HepG2 (cell line): ENCODE measurements around the gene IL1R1. TPM values are rescaled to one million over a fixed set of nuclear protein-coding genes. Genes with fewer than 3 reads are reported as not detected.

Experiments used
- ATAC-seq: fragments of 200-7000 bp; cut with Tn5 transposase; 3 replicates; pipeline ENCODE4 v1.9.1; 2020; ENCODE audit warnings: mild to moderate bottlenecking, moderate library complexity
- BruUV-seq: library from RNA; stranded (reverse); fragments of 400-500 nt; replicated peaks from 2 replicates; lab custom pipeline; 2021; lab: Mats Ljungman, UMichigan
- CTCF ChIA-PET: fragments of 300-600 bp; formaldehyde crosslinking; extraction: SDS; loops from one replicate; lab custom pipeline; 2021; ENCODE audit warnings: low total read pairs, inconsistent platforms, low intra/inter-chr PET ratio; lab: Yijun Ruan, JAX
- POLR2A ChIA-PET: fragments of 350-600 bp; sonication (Branson Sonifier 250); formaldehyde crosslinking; loops from one replicate; lab custom pipeline; 2020; ENCODE audit warnings: antibody characterized with exemption, inconsistent platforms; lab: Yijun Ruan, JAX
- DNase-seq: peaks from one replicate; pipeline ENCODE4 v3.0.0-alpha.2; 2015; ENCODE audit warnings: low spot score
- FAIRE-seq: peaks from 3 replicates; lab custom pipeline; 2011; peaks lifted over from hg19 to GRCh38; lab: Jason Lieb, UNC
- H2AFZ ChIP-seq: one replicate; pipeline ENCODE4 v1.6.1; 2011; ENCODE audit warnings: low read length, inconsistent platforms
- H3K27ac ChIP-seq: fragments of 300-600 bp; 3 replicates; pipeline ENCODE4 v1.8.0; 2011; ENCODE audit warnings: mixed run types, mild to moderate bottlenecking, mixed read lengths, low read length, inconsistent platforms; ENCODE audit not compliant: insufficient read depth; ENCODE audit errors: extremely low read length
- H3K27me3 ChIP-seq, 2 experiments: fragments of 200-600 bp in 1 of 2; 2 replicates in 1 of 2; 3 replicates in 1 of 2; pipeline versions ENCODE4 v1.6.0 to v1.8.0; 2011; ENCODE audit warnings: low read length in 2 of 2, mild to moderate bottlenecking in 2 of 2, moderate library complexity in 2 of 2, inconsistent platforms in 1 of 2; ENCODE audit not compliant: insufficient read depth in 2 of 2, control insufficient read depth in 1 of 2
- H3K36me3 ChIP-seq, 2 experiments: fragments of 200-600 bp in 1 of 2; replicated peaks in 1 of 2; 2 replicates in 1 of 2; 3 replicates in 1 of 2; pipeline versions ENCODE4 v1.5.1 to v1.8.0; 2011; ENCODE audit warnings: low read length in 2 of 2, inconsistent platforms in 1 of 2; ENCODE audit not compliant: insufficient read depth in 2 of 2, control insufficient read depth in 1 of 2
- H3K4me1 ChIP-seq: 2 replicates; pipeline ENCODE4 v1.5.1; 2012; ENCODE audit warnings: low read length, inconsistent platforms; ENCODE audit not compliant: insufficient read depth
- H3K4me2 ChIP-seq: 2 replicates; pipeline ENCODE4 v1.6.0; 2011; ENCODE audit warnings: low read depth, low read length, inconsistent platforms
- H3K4me3 ChIP-seq, 3 experiments: fragments of 200-600 bp in 1 of 3; sonication (generic), shearing (Covaris generic) in 1 of 3; replicated peaks in 1 of 3; 2 replicates each; pipeline ENCODE4 v1.5.1; 2011 to 2016; ENCODE audit warnings: low read length in 3 of 3, inconsistent platforms in 2 of 3, low read depth in 2 of 3, mild to moderate bottlenecking in 2 of 3, control low read depth in 1 of 3, mixed read lengths in 1 of 3; ENCODE audit not compliant: insufficient read depth in 1 of 3
- H3K79me2 ChIP-seq: one replicate; pipeline ENCODE4 v1.6.1; 2011; ENCODE audit warnings: low read length, inconsistent platforms; ENCODE audit not compliant: insufficient read depth
- H3K9ac ChIP-seq: 2 replicates; pipeline ENCODE4 v1.6.0; 2011; ENCODE audit warnings: mild to moderate bottlenecking, low read depth, low read length, inconsistent platforms; ENCODE audit not compliant: insufficient read depth
- H3K9me3 ChIP-seq: 2 replicates; pipeline ENCODE4 v1.5.1; 2012; ENCODE audit warnings: mild to moderate bottlenecking, low read length
- H4K20me1 ChIP-seq: 2 replicates; pipeline ENCODE4 v1.6.0; 2011; ENCODE audit warnings: inconsistent platforms, mild to moderate bottlenecking, low read length, moderate library complexity; ENCODE audit not compliant: insufficient read depth
- ERF ChIP-seq: IDR thresholded peaks from 2 replicates; pipeline ENCODE4 v1.6.1; 2018; ENCODE audit warnings: missing biosample characterization, missing genetic modification reagents
- KDM4B ChIP-seq: sonication (generic); formaldehyde crosslinking; IDR thresholded peaks from 2 replicates; pipeline ENCODE4 v1.4.0; 2020; ENCODE audit warnings: missing genetic modification reagents
- KLF13 ChIP-seq: sonication (generic); formaldehyde crosslinking; IDR thresholded peaks from 2 replicates; pipeline ENCODE4 v1.4.0; 2020; ENCODE audit warnings: mild to moderate bottlenecking, missing genetic modification reagents
- MAX ChIP-seq: IDR thresholded peaks from 2 replicates; pipeline ENCODE4 v1.6.1; 2012; ENCODE audit warnings: inconsistent platforms
- SNAI1 ChIP-seq: sonication (generic); formaldehyde crosslinking; IDR thresholded peaks from 2 replicates; pipeline ENCODE4 v1.5.0; 2020; ENCODE audit warnings: mild to moderate bottlenecking, missing genetic modification reagents, borderline replicate concordance
- YY1 ChIP-seq: IDR thresholded peaks from 2 replicates; pipeline ENCODE4 v1.6.1; 2011; ENCODE audit warnings: low read length, low read depth, moderate library complexity, mild to moderate bottlenecking; ENCODE audit not compliant: insufficient read depth, insufficient replicate concordance
- ZNF205 ChIP-seq: IDR thresholded peaks from 2 replicates; pipeline ENCODE4 v1.6.1; 2018; ENCODE audit warnings: missing biosample characterization, missing genetic modification reagents
- ZNF484 ChIP-seq: sonication (generic); formaldehyde crosslinking; IDR thresholded peaks from 2 replicates; pipeline ENCODE4 v1.5.1; 2020; ENCODE audit warnings: mild to moderate bottlenecking, low read depth, missing genetic modification reagents, borderline replicate concordance
- ZZZ3 ChIP-seq: sonication (generic); formaldehyde crosslinking; IDR thresholded peaks from 2 replicates; pipeline ENCODE4 v1.4.0; 2020; ENCODE audit warnings: missing genetic modification reagents, mild to moderate bottlenecking, borderline replicate concordance
- WGBS: methylation state at CpG from one replicate; pipeline ENCODE4 v1.1.6; 2017; ENCODE audit warnings: low lambda C conversion rate; 5-methylcytosine and 5-hydroxymethylcytosine counted together
- in situ Hi-C: cut with HindIII; loops from 2 replicates; pipeline ENCODE4 v1.10.0; 2017; ENCODE audit warnings: low pct_unique_long_range_greater_than_20kb; ENCODE audit not compliant: extremely low pct_ligation_motif_present
- intact Hi-C: fragments of 100-400 bp; cut with micrococcal nuclease; formaldehyde crosslinking; loops from one replicate; pipeline ENCODE4 v1.10.0; 2022; ENCODE audit not compliant: unreplicated experiment
- polyA plus RNA-seq, 8 experiments: library from polyadenylated mRNA; depleted of rRNA in 3 of 8; stranded (reverse) in 7 of 8; unstranded in 1 of 8; fragments of >200 nt; fragmentation: Illumina TruSeq in 4 of 8; extraction: Trizol in 4 of 8; gene quantifications; 2 replicates each; pipeline versions ENCODE4 v1.2.1 to v1.2.3, GENCODE V29; 2011 to 2016; ENCODE audit warnings: low read depth in 4 of 8, missing spikeins in 1 of 8, mixed read lengths in 1 of 8; ENCODE audit not compliant: insufficient read depth in 1 of 8
- total RNA-seq, 5 experiments: library from RNA; depleted of rRNA; stranded (reverse); fragments of >200 nt; fragmentation: Illumina TruSeq; extraction: Trizol; gene quantifications; 2 replicates each; pipeline ENCODE4 v1.2.3, GENCODE V29; 2016; ENCODE audit warnings: low read depth in 1 of 5
- TF ChIP-seq, protein P1 (sequence below): sonication (generic); formaldehyde crosslinking; IDR thresholded peaks from 2 replicates; pipeline ENCODE4 v1.4.0; 2020; ENCODE audit warnings: low read depth, mild to moderate bottlenecking, missing genetic modification reagents
- TF ChIP-seq, protein P2 (sequence below): IDR thresholded peaks from 2 replicates; pipeline ENCODE4 v1.6.1; 2012; ENCODE audit warnings: low read depth, low read length, improper control_type of control experiment
- TF ChIP-seq, protein P3 (sequence below): sonication (generic); formaldehyde crosslinking; IDR thresholded peaks from 2 replicates; pipeline ENCODE4 v1.5.1; 2020; ENCODE audit warnings: mild to moderate bottlenecking, missing genetic modification reagents, borderline replicate concordance

IL1R1 gene
- total and polyA plus RNA-seq, 2 of the 13 experiments (the other 11 are each of a cell fraction or from before 2014, with no cell fraction given): 38.0 to 93.1 TPM

DNA sequence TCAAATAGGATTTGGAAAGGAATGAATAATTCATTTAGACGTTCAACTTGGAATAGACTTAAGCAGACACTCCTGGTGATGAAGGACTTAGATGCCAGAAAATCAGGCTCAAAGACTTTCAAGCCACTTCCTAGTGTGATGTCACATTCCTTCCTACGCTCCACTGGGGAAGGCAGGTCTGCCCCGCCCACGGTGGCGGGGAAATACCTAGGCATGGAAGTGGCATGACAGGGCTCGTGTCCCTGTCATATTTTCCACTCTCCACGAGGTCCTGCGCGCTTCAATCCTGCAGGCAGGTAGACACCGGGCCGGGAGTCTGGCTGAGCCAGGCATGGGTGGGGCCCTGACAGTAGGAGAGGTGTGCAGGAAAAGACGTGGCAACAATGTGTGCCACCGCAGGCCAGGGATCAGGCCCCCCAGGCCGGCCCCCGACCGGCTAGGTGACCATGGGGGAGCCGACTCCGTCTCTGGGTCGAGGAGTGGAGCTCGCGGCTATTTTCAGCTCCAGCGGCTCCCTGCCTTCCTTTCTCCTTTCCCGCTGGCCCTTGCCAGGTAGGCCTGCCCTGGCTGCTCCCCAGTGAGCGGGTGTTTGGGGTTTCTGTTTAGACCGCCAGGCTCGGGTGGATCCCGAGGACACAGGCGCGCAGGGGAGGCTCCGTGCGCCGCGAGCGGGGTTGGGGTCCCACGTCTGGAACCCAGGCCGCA is 44.4 kb downstream of the IL1R1 start, which contains the start of gene IL1RL2 (continued):
- TF ChIP-seq, protein P1, sequence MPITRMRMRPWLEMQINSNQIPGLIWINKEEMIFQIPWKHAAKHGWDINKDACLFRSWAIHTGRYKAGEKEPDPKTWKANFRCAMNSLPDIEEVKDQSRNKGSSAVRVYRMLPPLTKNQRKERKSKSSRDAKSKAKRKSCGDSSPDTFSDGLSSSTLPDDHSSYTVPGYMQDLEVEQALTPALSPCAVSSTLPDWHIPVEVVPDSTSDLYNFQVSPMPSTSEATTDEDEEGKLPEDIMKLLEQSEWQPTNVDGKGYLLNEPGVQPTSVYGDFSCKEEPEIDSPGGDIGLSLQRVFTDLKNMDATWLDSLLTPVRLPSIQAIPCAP (CRISPR knock-in tag): no peak
- TF ChIP-seq YY1 (no peak), SNAI1 (no peak), ZZZ3 (CRISPR knock-in tag) (no peak), ZNF484 (CRISPR knock-in tag) (no peak), KDM4B (CRISPR knock-in tag) (no peak), KLF13 (CRISPR knock-in tag) (no peak)
- TF ChIP-seq, protein P2, sequence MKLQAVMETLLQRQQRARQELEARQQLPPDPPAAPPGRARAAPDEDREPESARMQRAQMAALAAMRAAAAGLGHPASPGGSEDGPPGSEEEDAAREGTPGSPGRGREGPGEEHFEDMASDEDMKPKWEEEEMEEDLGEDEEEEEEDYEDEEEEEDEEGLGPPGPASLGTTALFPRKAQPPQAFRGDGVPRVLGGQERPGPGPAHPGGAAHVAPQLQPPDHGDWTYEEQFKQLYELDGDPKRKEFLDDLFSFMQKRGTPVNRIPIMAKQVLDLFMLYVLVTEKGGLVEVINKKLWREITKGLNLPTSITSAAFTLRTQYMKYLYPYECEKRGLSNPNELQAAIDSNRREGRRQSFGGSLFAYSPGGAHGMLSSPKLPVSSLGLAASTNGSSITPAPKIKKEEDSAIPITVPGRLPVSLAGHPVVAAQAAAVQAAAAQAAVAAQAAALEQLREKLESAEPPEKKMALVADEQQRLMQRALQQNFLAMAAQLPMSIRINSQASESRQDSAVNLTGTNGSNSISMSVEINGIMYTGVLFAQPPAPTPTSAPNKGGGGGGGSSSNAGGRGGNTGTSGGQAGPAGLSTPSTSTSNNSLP: no peak

DNA sequence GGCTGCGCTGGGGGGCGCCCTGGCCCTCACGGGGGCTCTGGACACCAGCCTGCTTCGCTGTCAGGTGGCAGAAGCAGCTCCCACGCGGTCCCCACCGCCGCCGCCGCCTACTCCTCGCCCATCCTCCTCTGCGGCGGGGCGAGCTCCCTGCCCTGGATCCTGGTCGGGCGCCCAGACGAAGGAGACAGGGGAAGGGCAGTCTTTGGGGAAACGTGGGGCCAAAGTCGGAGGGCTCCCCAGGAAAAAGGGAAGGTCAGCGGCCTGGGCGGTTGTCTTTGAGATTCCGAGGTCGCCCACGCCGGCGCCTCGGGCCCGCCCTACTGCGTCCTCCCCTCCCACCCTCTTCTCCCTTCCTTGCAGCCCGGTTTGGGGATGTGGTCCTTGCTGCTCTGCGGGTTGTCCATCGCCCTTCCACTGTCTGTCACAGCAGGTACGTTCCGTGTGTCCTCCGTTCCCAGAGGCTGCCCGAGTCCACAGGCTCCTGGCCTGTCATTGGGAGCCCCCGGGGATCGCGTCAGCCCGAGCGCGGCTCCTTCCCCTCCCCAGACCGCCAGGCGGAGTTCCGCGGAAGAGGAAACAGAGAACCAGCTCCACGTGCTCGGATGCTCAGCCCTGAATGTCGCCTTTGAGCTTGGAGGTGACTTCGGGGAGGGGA is 45.1 kb downstream of the IL1R1 start:
- no peak for FAIRE-seq
- Histone ChIP-seq H3K9ac (no peak overlapping the region), H3K4me3 (no peak overlapping the region), H3K4me1 (peaks cover 37% of the 10 kb centered on the region), H2AFZ (no peak overlapping the region), H3K27ac (no peak overlapping the region), H3K9me3 (no peaks in the 10 kb centered on the region), H3K4me2 (no peak overlapping the region), H3K36me3 (no peaks in the 10 kb centered on the region), H3K27me3 (no peaks in the 10 kb centered on the region), H4K20me1 (no peaks in the 10 kb centered on the region), H3K79me2 (no peaks in the 10 kb centered on the region)
- intact Hi-C loops: no loop called here
- DNase-seq: no peak
- in situ Hi-C loops: no loop called here
- ATAC-seq: no peak; the same call in 2 of the 3 replicates
- POLR2A ChIA-PET: no interaction called here
- no TSS peak for BruUV-seq
- CTCF ChIA-PET: no interaction called here
- 87% methylated on average over 50 of the region's 50 CpGs for WGBS
- TF ChIP-seq, protein P3, sequence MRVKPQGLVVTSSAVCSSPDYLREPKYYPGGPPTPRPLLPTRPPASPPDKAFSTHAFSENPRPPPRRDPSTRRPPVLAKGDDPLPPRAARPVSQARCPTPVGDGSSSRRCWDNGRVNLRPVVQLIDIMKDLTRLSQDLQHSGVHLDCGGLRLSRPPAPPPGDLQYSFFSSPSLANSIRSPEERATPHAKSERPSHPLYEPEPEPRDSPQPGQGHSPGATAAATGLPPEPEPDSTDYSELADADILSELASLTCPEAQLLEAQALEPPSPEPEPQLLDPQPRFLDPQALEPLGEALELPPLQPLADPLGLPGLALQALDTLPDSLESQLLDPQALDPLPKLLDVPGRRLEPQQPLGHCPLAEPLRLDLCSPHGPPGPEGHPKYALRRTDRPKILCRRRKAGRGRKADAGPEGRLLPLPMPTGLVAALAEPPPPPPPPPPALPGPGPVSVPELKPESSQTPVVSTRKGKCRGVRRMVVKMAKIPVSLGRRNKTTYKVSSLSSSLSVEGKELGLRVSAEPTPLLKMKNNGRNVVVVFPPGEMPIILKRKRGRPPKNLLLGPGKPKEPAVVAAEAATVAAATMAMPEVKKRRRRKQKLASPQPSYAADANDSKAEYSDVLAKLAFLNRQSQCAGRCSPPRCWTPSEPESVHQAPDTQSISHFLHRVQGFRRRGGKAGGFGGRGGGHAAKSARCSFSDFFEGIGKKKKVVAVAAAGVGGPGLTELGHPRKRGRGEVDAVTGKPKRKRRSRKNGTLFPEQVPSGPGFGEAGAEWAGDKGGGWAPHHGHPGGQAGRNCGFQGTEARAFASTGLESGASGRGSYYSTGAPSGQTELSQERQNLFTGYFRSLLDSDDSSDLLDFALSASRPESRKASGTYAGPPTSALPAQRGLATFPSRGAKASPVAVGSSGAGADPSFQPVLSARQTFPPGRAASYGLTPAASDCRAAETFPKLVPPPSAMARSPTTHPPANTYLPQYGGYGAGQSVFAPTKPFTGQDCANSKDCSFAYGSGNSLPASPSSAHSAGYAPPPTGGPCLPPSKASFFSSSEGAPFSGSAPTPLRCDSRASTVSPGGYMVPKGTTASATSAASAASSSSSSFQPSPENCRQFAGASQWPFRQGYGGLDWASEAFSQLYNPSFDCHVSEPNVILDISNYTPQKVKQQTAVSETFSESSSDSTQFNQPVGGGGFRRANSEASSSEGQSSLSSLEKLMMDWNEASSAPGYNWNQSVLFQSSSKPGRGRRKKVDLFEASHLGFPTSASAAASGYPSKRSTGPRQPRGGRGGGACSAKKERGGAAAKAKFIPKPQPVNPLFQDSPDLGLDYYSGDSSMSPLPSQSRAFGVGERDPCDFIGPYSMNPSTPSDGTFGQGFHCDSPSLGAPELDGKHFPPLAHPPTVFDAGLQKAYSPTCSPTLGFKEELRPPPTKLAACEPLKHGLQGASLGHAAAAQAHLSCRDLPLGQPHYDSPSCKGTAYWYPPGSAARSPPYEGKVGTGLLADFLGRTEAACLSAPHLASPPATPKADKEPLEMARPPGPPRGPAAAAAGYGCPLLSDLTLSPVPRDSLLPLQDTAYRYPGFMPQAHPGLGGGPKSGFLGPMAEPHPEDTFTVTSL: no peak
- TF ChIP-seq ERF (CRISPR knock-in tag) (no peak), MAX (no peak), ZNF205 (CRISPR knock-in tag) (no peak)
